Panc1 (cell line): ENCODE measurements around the gene LMBRD1. TPM values are rescaled to one million over a fixed set of nuclear protein-coding genes. Genes with fewer than 3 reads are reported as not detected.

Experiments
- ATAC-seq: fragments of 200-7000 bp; cut with Tn5 transposase; 2 replicates; pipeline ENCODE4 v1.9.1; 2020; ENCODE audit warnings: mild to moderate bottlenecking, moderate library complexity
- BruUV-seq: library from RNA; stranded (reverse); fragments of 400-500 nt; replicated peaks from 2 replicates; lab custom pipeline; 2021; lab: Mats Ljungman, UMichigan
- CTCF ChIA-PET: fragments of 300-600 bp; sonication (Branson Sonifier 250); formaldehyde crosslinking; loops from one replicate; lab custom pipeline; 2022; ENCODE audit warnings: antibody characterized with exemption; lab: Charles Lee
- POLR2A ChIA-PET: fragments of 300-600 bp; sonication (Branson Sonifier 250); formaldehyde crosslinking; loops from one replicate; lab custom pipeline; 2022; ENCODE audit warnings: antibody characterized with exemption; lab: Charles Lee
- DNase-seq: peaks from one replicate; pipeline ENCODE4 v3.0.0-alpha.2; 2010; ENCODE audit warnings: low read depth, low spot score
- H3K27ac ChIP-seq: 2 replicates; pipeline ENCODE4 v1.5.1; 2011; ENCODE audit warnings: mild to moderate bottlenecking, low read length, inconsistent platforms
- H3K27me3 ChIP-seq: fragments of 200-500 bp; sonication (Bioruptor generic); 2 replicates; pipeline ENCODE4 v1.6.0; 2014; ENCODE audit warnings: low read length, inconsistent platforms; ENCODE audit not compliant: control insufficient read depth, insufficient read depth
- H3K36me3 ChIP-seq: fragments of 200-500 bp; sonication (Bioruptor generic); 2 replicates; pipeline ENCODE4 v1.5.1; 2014; ENCODE audit warnings: inconsistent platforms, mild to moderate bottlenecking, low read length, moderate library complexity; ENCODE audit not compliant: control insufficient read depth, insufficient read depth
- H3K4me1 ChIP-seq: 2 replicates; pipeline ENCODE4 v1.5.1; 2011; ENCODE audit warnings: inconsistent platforms, mild to moderate bottlenecking, low read length, moderate library complexity; ENCODE audit not compliant: control insufficient read depth, insufficient read depth
- H3K4me3 ChIP-seq, 2 experiments: 2 replicates each; pipeline ENCODE4 v1.5.1; 2011 to 2012; ENCODE audit warnings: low read depth in 2 of 2, low read length in 2 of 2, mild to moderate bottlenecking in 2 of 2, inconsistent platforms in 1 of 2, moderate library complexity in 1 of 2
- H3K9me3 ChIP-seq: fragments of 200-500 bp; sonication (Bioruptor generic); 2 replicates; pipeline ENCODE4 v1.5.1; 2014; ENCODE audit warnings: low read depth, mild to moderate bottlenecking, inconsistent platforms, low read length, moderate library complexity; ENCODE audit not compliant: control insufficient read depth, insufficient read depth
- CTCF ChIP-seq: fragments of 450-650 bp; IDR thresholded peaks from 2 replicates; pipeline ENCODE4 v1.5.1; 2017; ENCODE audit warnings: mild to moderate bottlenecking
- POLR2AphosphoS5 ChIP-seq: IDR thresholded peaks from 2 replicates; pipeline ENCODE4 v1.6.1; 2012; ENCODE audit warnings: mild to moderate bottlenecking, low read depth, low read length, moderate library complexity
- SIN3A ChIP-seq: IDR thresholded peaks from 2 replicates; pipeline ENCODE4 v1.6.1; 2012; ENCODE audit warnings: low read depth, mild to moderate bottlenecking, low read length, moderate library complexity, borderline replicate concordance; ENCODE audit not compliant: insufficient read depth
- TCF7L2 ChIP-seq: IDR thresholded peaks from 2 replicates; pipeline ENCODE4 v1.6.1; 2011; ENCODE audit warnings: mild to moderate bottlenecking, low read depth, low read length, inconsistent platforms
- in situ Hi-C: cut with HindIII; loops from 2 replicates; pipeline ENCODE4 v1.10.0; 2016; ENCODE audit warnings: low sequenced_read_pairs, low pct_unique_long_range_greater_than_20kb
- intact Hi-C: fragments of 100-400 bp; cut with micrococcal nuclease; formaldehyde crosslinking; loops from one replicate; pipeline ENCODE4 v1.10.0; 2022; ENCODE audit not compliant: unreplicated experiment
- total RNA-seq: library from RNA; stranded (reverse); gene quantifications from one replicate; pipeline ENCODE4 v1.2.1, GENCODE V29; 2021; ENCODE audit not compliant: unreplicated experiment

The LMBRD1 gene
- total RNA-seq, 1 experiment from 2014 or later: 17.9 TPM

DNA sequence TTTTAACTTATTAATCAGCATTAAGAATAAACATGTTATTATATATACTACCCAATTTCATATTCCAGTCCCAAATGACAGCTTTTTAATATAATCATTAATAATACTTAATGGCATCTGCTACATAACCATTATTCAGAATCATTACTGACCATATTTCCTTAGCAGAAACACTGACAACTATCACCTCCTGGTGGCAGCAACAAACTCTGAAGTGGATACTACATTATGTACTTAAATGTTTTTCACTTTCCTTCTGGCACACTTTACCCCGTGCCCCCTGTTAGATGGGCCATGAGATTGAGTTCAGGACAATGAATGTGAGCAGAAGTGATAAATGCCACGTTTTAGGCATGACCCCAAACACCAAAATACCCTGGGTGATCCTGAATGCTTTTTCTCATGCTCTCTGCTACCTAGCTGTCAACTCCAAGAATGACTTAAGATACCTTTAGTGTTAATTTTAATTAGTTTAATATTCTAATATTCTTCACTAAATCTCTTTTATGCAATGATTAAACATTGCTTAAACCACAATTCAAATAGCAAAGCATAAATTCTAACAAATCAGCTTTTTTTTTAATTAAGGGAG, 77.1 kb downstream of the LMBRD1 start:
- in situ Hi-C loops (no loop called here), intact Hi-C loops (no loop called here)
- H3K4me3 ChIP-seq: no peak overlapping the region
- POLR2A ChIA-PET: no interaction called here
- no peaks in the 10 kb centered on the region for H3K4me1 ChIP-seq
- no peaks in the 10 kb centered on the region for H3K27me3 ChIP-seq
- peak; percentile 71 for ATAC-seq
- no TSS peak for BruUV-seq
- H3K9me3 ChIP-seq: no peaks in the 10 kb centered on the region
- H3K27ac ChIP-seq: no peak overlapping the region
- peak; percentile 25 for DNase-seq
- CTCF ChIA-PET: no interaction called here
- no peaks in the 10 kb centered on the region for H3K36me3 ChIP-seq
- TF ChIP-seq CTCF: peak; percentile 66
- no peak for TF ChIP-seq TCF7L2
- TF ChIP-seq POLR2AphosphoS5: no peak

- CTCF ChIA-PET: no interaction called here
- DNase-seq (no peak), ATAC-seq (no peak)
- no TSS peak for BruUV-seq
- H3K9me3 ChIP-seq: no peaks in the 10 kb centered on the region
- no peaks in the 10 kb centered on the region for H3K4me1 ChIP-seq
- POLR2A ChIA-PET: no interaction called here
- no peaks in the 10 kb centered on the region for H3K36me3 ChIP-seq
- in situ Hi-C loops (no loop called here), intact Hi-C loops (no loop called here)
- H3K4me3 ChIP-seq: no peak overlapping the region
- H3K27ac ChIP-seq: no peak overlapping the region
- H3K27me3 ChIP-seq: no peaks in the 10 kb centered on the region
- no peak for TF ChIP-seq POLR2AphosphoS5
- TF ChIP-seq CTCF: no peak
Observed at GRCh38 chr6:69706724-69707123, 90.1 kb downstream of the LMBRD1 start.

GRCh38 chr6:69705954-69706353, 90.9 kb downstream of the LMBRD1 start:
- CTCF ChIA-PET: no interaction called here
- DNase-seq (no peak), ATAC-seq (no peak)
- TF ChIP-seq CTCF (peak; percentile 38), SIN3A (no peak)
- POLR2A ChIA-PET: no interaction called here
- no peaks in the 10 kb centered on the region for H3K4me1 ChIP-seq
- no peak overlapping the region for H3K27ac ChIP-seq
- BruUV-seq: no TSS peak
- H3K36me3 ChIP-seq: no peaks in the 10 kb centered on the region
- H3K4me3 ChIP-seq: no peak overlapping the region
- intact Hi-C loops: no loop called here
- no peaks in the 10 kb centered on the region for H3K27me3 ChIP-seq
- in situ Hi-C loops: no loop called here
- no peaks in the 10 kb centered on the region for H3K9me3 ChIP-seq
